SK-N-MC (cell line): ENCODE results near the gene MPPE1.

Experiments used
- EZH2 ChIP-seq: fragments of 200-600 bp; sonication (generic); IDR thresholded peaks from one replicate; pipeline ENCODE4 v1.6.1; 2017; ENCODE audit warnings: antibody characterized with exemption
- FOXP2 ChIP-seq: optimal IDR thresholded peaks from 2 replicates; pipeline ENCODE3; 2011; ENCODE audit warnings: mild to moderate bottlenecking, moderate library complexity; ENCODE audit not compliant: insufficient read depth; ENCODE audit errors: extremely low read length, control extremely low read depth

- TF ChIP-seq EZH2: no peak
- TF ChIP-seq FOXP2: no peak
These were observed 48.5 kb upstream of the MPPE1 start for GRCh38 chr18:11956371-11957308.
